Activated CD8-positive, alpha-beta memory T cell treated with anti-CD3 and anti-CD28 coated beads, Interleukin-2, amount 50 U/mL, for 24 hours (primary cell): ENCODE data around the gene PARK7.
"Not testable (repeated sequence)": the region's sequence is repeated elsewhere in the genome, so short reads cannot be mapped to it uniquely, and the experiment has no call there.

Source experiments
- DNase-seq: peaks from one replicate; pipeline ENCODE4 v3.0.0-alpha.2; 2020; ENCODE audit errors: extremely low read depth

Gene PARK7

DNA sequence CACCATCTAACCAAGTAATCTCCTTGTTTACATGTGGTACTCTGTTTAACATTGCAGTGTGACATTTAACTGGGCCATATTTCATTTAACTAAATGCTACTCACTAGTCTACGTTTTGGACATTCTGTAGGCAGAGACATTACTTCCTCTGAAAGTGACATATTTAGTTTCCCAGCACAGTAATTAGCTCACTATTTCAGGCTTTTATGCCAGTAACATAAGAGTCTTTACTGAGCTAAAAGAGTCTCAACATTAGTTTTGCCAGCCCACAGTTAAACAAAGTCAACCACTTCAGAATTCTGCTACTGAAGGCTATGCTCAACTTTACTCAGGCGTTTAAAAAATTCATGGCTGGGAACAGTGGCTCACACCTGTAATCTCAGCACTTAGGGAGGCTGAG lies 18.3 kb upstream of the PARK7 start:
- DNase-seq, result no peak

DNA sequence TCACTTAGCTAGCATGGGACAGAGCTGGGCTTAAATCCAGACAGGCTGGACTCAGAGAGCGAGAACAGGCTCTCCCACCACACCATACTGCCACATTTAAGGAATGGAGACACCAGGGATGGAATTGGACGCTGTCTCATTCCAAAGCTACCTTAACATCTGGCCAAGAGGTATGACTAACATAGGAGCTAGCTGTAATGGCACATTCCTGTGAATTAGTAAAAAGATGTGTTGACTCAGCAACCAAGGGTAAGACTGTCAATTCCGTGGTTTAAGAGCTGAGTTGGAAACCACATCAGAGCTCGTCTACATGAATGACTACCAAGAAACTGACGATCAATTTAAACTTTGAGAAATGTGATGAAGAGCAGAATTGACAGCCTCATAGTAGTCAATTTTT lies 12.6 kb upstream of the PARK7 start:
- DNase-seq, result no peak

DNA sequence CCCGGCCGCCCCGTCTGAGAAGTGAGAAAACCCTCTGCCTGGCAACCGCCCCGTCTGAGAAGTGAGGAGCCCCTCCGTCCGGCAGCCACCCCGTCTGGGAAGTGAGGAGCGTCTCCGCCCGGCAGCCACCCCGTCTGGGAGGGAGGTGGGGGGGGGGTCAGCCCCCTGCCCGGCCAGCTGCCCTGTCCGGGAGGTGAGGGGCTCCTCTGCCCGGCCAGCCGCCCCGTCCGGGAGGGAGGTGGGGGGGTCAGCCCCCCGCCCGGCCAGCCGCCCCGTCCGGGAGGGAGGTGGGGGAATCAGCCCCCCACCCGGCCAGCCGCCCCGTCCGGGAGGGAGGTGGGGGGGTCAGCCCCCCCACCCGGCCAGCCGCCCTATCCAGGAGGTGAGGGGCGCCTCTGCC lies 8.7 kb upstream of the PARK7 start:
- not testable (repeated sequence) for DNase-seq

DNA sequence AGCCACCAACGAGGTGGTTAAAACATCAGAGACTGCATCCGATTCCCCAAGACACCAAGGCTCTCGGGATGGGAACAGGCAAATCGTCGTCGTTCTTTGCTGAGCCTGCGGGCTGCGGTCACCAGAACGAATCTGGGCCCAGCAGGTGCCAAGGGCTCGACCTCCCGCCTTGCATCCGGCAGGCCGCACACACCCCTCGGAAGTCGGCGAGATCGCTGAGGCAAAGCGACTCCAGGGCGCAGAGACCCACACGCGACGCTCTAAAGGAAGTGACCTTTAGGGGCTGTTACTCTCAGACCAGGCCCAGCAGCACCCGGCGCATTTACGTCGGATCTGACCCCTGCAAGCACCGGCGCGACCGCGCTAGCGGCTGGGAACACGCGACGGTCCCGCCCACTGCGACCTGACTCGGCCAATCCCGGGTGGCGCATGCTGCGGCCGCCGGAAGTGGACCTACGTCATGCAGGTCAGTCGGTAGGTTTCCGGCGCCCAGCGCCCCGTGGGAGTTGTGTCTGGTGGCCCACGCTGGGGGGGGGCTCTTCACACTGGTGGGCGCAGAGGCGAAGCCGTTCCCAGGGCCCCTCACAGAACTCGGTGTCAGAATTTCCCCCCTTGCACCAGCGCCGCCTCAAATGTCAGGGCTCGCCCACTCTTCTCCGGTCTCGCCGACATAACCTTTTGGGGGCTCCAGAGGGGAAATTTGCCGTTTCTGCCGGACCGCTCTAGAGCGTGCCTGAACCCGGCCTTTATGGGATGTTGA lies 7.5 kb upstream of the PARK7 start:
- peak; percentile 70 for DNase-seq

DNA sequence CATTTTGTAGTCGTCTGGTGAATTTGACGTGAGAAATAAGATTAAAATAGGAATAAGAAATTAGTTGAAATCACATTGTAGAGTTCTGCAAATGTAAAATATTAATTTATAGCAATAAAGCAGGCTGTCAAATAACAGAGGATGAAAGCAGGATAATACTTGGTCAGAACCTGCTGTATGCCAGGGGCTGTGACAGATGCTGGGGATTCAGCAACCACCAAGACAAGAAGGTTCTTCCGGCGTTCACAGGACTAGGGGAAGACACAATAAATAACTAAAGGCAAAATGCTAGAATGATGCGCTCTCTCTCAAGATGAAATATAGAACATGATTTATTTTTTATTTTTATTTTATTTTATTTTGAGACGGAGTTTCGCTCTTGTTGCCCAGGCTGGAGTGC lies 6.8 kb upstream of the PARK7 start:
- no peak for DNase-seq

DNA sequence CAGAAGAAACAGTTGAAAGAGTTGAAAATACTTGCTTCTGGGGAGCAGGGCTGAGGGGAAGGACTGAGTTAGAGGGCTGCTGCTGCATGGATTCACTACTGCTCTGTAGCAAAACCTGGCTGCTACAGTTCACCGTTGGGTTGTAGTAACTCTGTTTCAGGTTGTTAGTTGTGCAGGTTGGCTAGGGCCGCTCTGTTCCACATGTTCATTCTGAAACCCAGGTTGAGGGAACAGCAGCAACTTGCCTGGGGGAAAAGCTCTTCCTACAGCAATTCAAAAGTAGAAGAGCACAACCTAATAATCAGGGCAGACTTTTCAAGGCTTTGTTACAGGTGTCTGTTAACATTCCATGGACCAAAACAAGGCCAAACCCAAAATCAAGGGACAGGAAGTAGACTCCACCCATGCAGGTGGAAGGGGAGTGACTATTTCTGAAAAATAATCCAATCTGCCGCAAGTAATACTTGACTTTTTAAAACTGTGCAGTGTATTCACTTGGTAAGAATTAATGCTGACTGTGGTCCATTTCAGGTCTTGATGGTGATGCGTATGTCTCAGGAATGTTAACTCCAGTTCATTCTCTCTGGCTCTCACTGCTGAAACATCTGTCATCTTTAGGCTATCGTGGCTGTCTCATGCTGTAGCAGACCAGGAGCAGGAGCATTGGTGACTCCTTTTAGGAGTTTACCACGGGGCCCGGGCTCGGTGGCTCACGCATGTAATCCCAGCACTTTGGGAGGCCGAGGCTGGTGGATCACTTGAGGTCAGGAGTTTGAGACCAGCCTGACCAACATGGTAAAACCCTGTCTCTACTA lies 5.1 kb upstream of the PARK7 start:
- DNase-seq, result no peak

DNA sequence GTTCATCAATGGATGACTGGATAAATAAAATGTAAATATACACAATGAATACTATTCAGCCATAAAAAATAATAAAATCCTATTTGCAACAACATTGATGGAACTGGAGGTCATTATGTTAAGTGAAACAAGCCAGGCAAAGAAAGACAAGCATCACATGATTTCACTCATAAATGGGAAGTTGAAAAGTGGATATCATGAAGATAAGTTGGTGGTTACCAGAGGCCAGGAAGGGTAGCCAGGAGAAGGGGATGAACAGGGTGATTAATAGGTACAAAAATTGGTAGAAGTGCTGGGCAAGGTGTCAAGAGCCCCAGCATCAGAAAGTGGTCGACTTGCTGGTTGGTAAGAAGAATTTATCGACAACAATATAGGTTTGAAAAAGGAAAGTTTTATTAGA lies 1.3 kb upstream of the PARK7 start:
- DNase-seq, result no peak

DNA sequence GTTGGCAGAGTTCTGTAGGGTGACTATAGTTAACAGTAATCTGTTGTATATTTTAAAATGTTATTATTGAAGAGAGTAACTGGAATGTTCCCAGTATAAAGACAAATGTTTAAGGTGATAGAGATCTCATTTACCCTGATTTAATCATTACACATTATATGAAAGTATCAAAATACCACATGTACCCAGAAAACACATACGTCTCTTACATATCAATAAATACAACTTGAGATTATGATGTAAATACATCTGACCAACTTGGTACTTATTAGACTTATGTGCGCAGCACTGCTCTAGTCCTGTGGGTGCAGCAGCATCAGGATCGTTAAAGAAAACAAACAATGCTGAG lies 670 bp upstream of the PARK7 start:
- no peak for DNase-seq

DNA sequence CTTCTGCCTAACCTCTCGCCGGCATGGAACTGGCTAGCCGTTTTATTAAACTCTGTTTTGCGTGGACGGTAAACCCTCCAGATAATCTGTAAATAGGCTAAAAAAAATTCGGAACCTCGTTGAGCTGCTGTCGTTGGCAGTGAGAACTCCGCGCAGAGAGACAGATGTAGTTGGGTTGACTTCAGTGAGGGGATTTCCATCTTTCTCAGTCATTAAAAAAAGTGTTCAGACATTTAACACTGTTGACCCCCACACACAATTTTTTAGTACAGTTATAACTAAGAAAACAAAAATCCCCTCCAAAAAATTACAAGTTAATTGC lies 464 bp downstream of the PARK7 start:
- no peak for DNase-seq

DNA sequence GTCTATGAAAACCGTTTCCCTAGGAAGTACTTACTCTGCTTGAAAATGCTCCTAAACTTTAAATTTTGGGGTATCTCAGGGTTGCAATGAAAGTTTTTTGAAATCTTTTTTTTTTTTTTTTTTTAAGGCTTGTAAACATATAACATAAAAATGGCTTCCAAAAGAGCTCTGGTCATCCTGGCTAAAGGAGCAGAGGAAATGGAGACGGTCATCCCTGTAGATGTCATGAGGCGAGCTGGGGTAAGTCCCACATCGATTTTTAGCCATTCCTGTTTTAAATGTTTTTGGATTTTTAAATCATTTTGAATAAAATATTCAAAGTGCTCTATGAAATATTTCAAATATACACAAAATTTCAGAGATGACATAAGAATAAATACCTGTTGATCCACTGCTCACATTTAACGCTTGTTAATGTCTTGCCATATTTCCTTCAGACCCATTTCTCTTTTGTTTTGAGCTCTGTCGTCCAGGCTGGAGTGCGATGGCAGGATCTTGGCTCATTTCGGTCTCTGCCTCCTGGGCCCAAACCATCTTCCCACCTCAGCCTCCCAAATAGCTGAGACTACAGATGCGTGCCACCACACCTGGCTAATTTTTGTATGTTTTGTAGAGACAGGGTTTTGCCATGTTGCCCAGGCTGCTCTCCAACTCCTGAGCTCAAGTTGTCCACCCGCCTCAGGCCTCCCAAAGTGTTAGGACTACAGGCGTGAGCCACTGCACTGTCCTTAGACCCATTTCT lies 1.3 kb downstream of the PARK7 start:
- no peak for DNase-seq

DNA sequence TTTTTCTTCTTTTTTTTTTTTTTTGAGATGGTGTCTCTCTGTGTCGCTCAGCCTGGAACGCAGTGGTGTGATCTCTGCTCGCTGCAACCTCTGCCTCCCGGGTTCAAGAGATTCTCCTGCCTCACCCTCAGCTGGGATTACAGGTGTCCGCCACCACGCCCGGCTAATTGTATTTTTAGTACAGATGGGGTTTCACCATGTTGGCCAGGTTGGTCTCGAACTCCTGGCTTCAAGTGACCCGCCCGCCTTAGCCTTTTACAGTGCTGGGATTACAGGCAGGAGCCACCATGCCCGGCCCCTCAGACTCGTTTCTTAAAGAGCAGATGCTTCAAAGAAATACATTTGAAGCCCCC lies 1.8 kb downstream of the PARK7 start:
- not testable (repeated sequence) for DNase-seq

DNA sequence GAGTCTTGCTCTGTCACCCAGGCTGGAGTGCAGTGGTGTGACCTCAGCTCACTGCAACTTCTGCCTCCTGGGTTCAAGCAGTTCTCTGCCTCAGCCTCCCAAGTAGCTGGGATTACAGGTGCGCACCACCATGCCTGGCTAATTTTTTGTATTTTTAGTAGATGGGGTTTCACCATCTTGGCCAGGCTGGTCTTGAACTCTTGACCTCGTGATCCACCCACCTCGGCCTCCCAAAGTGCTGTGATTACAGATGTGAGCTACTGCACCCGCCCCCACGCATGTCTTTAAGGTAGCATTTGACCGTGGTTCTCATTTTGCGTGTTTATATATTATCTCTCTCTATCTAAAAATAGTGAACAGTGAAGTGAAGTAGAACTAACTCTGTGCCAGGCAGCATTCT lies 2.3 kb downstream of the PARK7 start:
- not testable (repeated sequence) for DNase-seq

DNA sequence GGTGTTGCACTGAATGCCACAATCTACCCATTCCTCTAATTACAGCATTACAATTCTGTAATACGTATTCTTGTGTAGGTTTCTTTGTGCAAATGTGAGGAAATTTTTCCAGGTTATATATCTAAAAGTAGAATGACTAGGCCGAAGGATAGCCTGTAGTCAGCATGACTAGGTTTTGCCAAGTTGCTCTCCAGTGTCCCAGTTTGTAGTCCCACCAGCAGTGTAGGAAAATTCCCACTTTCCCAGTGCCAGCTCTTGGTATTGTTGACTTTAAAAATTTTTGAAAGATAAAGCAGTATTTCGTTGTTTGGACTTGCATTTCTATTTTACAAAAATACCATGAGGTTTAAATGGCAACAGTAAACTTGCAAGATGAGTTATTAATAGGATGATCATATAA lies 3.0 kb downstream of the PARK7 start:
- DNase-seq, result no peak

DNA sequence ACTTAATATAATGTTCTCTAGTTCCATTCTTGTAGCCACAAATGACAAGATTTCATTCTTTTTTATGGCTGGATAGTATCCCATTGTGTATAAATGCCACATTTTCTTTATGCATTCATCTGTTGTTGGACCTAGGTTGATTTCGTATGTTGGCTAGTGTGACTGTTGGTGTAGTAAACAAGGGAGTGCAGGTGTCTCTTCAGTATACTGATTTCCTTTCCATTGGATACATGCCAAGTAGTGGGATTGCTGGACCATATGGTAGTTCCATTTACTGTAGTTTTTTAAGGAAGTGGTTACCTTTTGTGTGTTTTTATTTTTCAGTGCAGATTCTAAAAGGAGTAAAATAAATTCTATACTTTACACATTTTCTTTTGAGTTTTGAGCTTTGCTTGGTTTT lies 5.7 kb downstream of the PARK7 start:
- DNase-seq, result no peak

DNA sequence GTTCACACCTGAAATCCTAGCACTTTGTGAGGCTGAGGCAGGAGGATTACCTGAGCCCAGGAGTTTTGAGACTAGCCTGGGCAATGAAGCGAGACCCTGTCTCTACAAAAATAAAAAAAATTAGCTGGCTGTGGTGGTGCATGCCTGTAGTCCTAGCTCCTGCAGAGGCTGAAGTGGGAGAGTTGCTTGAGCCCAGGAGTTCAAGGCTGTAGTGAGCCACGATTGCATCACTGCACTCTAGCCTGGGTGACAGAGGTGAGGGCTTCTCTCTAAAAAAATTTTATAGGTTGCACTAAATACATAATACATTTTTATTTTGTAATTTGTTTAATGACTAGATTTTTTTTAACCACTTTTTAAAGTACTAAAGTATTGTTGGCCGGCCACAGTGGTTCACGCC lies 6.1 kb downstream of the PARK7 start:
- no peak for DNase-seq

DNA sequence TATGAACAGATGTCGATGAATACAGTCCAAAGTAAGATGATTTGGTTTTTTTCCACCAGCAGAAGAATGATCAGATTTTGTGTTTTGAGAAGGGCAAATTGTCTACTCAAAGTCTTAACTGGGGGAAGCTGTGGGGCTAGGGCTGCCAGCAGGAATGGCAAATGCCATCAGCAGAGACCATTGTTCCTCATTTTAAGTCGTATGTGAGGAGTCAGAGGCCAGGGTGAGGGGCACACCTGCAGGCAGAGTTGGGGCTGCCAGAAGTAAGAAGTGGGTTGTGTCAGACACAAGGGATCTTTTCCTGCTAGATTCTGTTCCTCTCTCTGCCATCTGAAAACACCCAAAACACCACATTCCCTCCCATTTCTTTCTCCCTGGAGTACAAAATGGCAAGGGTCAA lies 8.7 kb downstream of the PARK7 start:
- DNase-seq, result no peak

DNA sequence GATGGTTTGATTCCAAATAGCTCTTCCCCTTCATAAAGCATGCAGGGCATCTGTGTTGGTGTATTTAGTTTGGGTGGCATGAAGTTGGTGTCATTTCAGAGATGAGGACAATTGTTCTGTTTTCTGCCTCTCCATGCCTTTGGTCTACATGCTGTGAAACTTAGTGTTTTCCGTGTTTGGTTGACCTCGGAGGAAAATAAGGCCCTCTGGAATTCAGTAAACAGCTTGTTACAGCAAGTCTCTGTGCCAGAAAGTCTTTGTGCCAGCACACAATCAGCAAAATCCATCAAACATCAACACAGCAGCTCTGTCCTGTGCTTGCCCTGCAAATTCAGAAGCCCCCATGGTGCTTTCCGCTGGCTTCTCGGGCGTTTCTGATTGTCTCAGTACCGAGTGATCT lies 9.5 kb downstream of the PARK7 start:
- DNase-seq, result no peak

DNA sequence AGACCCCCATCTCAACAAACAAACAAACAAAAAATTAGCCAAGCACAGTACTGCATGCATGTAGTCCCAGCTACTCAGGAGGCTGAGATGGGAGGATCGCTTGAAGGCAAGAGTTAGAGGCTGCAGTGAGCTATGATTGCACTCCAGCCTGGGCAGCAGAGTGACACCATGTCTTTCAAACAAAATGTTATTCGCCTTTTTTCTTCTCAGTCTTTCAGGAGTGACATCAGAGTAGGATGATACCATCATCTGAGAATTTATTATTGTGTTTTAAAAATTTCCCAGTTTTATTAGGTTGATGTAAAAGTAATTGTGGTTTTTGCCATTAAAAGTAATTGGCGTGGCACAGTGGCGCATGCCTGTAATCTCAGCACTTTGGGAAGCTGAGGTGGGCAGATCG lies 10.8 kb downstream of the PARK7 start:
- no peak for DNase-seq

DNA sequence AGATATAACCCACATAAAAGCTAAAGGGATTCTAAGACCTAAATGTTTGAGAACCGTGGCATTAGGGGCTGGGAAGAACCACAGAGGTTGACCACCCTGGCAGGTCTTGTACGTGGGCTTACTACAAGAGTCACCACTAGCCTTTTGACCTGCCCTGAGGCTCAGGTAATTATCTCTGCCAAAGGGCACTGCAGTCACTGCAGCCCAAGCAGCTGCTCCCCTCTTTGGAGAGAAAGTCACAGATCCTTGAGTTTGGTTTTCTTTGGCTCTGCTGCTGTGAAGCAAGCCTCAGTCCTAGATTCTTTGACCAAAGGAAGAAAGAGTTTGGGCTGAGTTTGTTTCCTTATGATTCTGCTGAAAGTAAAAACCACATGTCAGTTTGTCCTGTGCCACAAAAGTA lies 11.6 kb downstream of the PARK7 start:
- DNase-seq, result no peak

DNA sequence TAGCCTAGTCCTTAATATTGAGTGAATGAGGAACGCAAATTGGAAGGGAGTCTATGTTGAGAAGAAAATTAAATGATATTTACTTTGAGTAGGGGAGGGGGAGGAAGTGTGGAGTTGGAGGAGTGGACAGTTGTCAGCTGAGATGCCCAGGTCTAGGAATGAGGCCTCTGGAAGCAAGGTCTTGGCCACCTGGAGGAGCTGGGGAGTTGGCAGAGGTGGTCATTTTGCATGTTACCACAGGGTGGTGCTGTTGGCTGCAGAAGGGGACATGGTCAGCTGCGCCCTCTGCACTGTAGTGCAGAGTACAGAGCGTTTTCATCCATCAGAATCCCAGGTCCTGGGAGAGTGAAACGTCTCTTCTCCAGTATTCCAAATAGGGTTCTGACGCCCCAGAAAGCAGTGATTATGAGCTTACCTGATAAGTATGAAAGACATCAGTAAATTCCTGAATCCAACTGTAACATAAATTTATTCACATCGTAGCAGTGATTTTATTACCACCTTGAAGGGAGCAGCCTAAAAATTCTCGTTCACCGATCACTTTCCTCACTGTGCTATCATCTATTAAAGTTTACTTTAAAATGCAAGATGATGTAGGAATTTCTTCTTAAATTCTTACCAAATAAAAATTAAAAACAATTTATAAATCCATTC lies 13.8 kb downstream of the PARK7 start:
- no peak for DNase-seq

DNA sequence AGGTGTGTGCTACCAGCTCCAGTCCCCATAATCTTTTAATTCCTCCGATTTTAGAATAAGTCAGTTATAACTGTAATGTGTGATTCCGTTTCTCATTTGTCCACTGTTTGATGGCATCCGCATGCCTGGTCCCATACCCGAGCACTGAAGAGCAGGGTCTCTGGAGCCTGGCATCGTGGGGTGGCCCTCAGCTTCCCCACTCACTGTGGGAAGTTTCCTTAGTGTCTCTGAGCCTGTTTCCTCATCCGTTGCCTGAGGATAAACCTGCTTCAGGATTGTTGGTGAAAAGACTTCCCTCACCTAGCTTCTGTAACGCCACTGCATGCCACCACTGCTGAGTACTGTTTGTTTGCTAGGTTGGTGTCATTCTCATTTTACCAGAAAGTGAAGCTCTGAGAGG lies 19.5 kb downstream of the PARK7 start:
- no peak for DNase-seq

DNA sequence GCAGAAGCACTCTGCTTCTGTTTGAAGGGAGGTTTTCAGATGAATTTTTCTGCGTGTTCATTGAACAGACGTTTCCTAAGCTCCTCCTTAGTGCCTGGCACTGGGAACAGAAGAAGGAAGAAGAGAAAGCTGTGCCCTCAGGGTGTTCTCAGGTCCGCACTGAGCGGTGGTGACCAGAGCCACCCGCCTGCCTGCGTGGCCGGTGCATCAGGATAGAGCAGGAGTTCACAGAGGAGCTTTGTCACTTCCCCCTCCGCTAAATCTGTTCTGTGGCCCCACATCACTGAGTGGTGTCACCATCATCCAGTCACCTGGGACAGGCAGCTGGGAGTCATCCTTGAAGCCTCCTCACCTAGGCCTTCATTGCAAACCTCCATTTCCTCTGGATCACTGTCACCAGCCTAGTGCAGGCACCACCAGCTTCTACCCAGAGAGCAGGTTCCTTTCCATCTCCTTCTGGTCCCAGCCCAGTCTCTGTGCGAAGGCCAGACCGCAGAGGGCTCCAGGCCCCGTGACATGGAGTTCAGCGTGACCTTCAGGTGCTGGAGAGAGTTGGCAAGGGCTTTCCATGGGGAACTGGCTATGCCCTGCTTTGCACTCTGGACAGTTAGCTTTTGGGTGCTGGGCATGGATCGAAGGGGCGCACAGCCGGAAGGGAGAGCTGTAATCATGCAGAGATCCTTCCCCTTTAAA lies 21.7 kb downstream of the PARK7 start:
- DNase-seq, result no peak
